CD14-positive monocyte (primary cell): ENCODE data around the gene UBASH3B. TPM values are rescaled to one million over a fixed set of nuclear protein-coding genes. Genes with fewer than 3 reads are reported as not detected.
"Not testable (repeated sequence)": the region's sequence is repeated elsewhere in the genome, so short reads cannot be mapped to it uniquely, and the experiment has no call there.

Source experiments
- DNase-seq, 3 donors: peaks; one replicate each; pipeline ENCODE4 v3.0.0-alpha.2; 2011 to 2022
- H2AFZ ChIP-seq: 2 replicates; pipeline ENCODE4 v1.6.0; 2012; ENCODE audit warnings: mild to moderate bottlenecking, low read depth, low read length, inconsistent platforms; ENCODE audit not compliant: insufficient read depth, poor library complexity, severe bottlenecking
- H3K27ac ChIP-seq, 2 donors: 1 replicate in 1 of 2; 2 replicates in 1 of 2; pipeline ENCODE4 v1.5.1; 2012 to 2013; ENCODE audit warnings: low read length in 2 of 2, control low read depth in 1 of 2, inconsistent platforms in 1 of 2, low read depth in 1 of 2, mild to moderate bottlenecking in 1 of 2
- H3K27me3 ChIP-seq, 2 donors: one replicate each; pipeline versions ENCODE4 v1.6.0 to v1.6.1; 2011 to 2013; ENCODE audit warnings: low read length in 2 of 2; ENCODE audit not compliant: control insufficient read depth in 2 of 2, insufficient read depth in 2 of 2
- H3K36me3 ChIP-seq, 2 donors: replicated peaks in 1 of 2; 1 replicate in 1 of 2; 2 replicates in 1 of 2; pipeline versions ENCODE4 v1.5.1 to v1.6.1; 2012 to 2013; ENCODE audit warnings: low read length in 2 of 2, control low read depth in 1 of 2, inconsistent platforms in 1 of 2, mild to moderate bottlenecking in 1 of 2; ENCODE audit not compliant: insufficient read depth in 2 of 2, control insufficient read depth in 1 of 2
- H3K4me1 ChIP-seq, 2 donors: 1 replicate in 1 of 2; 2 replicates in 1 of 2; pipeline versions ENCODE4 v1.5.1 to v1.6.1; 2012 to 2013; ENCODE audit warnings: low read length in 2 of 2, control low read depth in 1 of 2, inconsistent platforms in 1 of 2, mild to moderate bottlenecking in 1 of 2, moderate library complexity in 1 of 2; ENCODE audit not compliant: insufficient read depth in 2 of 2, control insufficient read depth in 1 of 2
- H3K4me2 ChIP-seq: replicated peaks from 2 replicates; pipeline ENCODE3; 2012; ENCODE audit warnings: low read length, moderate library complexity, mild to moderate bottlenecking; ENCODE audit not compliant: poor library complexity, severe bottlenecking; ENCODE audit errors: extremely low read depth
- H3K4me3 ChIP-seq, 3 experiments: fragments of 200-600 bp in 1 of 3; sonication (generic) in 1 of 3; replicated peaks in 1 of 3; 1 replicate in 2 of 3; 2 replicates in 1 of 3; pipeline ENCODE4 v1.5.1; 2011 to 2013; ENCODE audit warnings: low read length in 3 of 3, mild to moderate bottlenecking in 3 of 3, control low read depth in 2 of 3, low read depth in 2 of 3, inconsistent platforms in 1 of 3, moderate library complexity in 1 of 3
- H3K79me2 ChIP-seq: 2 replicates; pipeline ENCODE4 v1.6.0; 2012; ENCODE audit warnings: mild to moderate bottlenecking, control low read depth, inconsistent platforms, low read length, moderate library complexity; ENCODE audit not compliant: insufficient read depth
- H3K9ac ChIP-seq: 2 replicates; pipeline ENCODE4 v1.6.0; 2017; ENCODE audit warnings: low read length, mild to moderate bottlenecking; ENCODE audit not compliant: insufficient read depth, poor library complexity, severe bottlenecking
- H3K9me3 ChIP-seq, 2 donors: replicated peaks in 1 of 2; 1 replicate in 1 of 2; 2 replicates in 1 of 2; pipeline versions ENCODE4 v1.5.1 to v1.6.1; 2012 to 2013; ENCODE audit warnings: low read length in 2 of 2, control low read depth in 1 of 2; ENCODE audit not compliant: control insufficient read depth in 1 of 2, insufficient read depth in 1 of 2
- H4K20me1 ChIP-seq: 2 replicates; pipeline ENCODE4 v1.6.0; 2012; ENCODE audit warnings: mild to moderate bottlenecking, low read length, control low read depth, moderate library complexity; ENCODE audit not compliant: insufficient read depth
- H3K27ac Mint-ChIP-seq, 7 donors: one replicate each; pipeline ENCODE4 v1.8.0; 2020; ENCODE audit warnings: mild to moderate bottlenecking in 7 of 7, mixed read lengths in 7 of 7, moderate library complexity in 6 of 7, inconsistent platforms in 2 of 7
- H3K27me3 Mint-ChIP-seq, 3 donors: one replicate each; pipeline ENCODE4 v1.8.0; 2021 to 2022; ENCODE audit warnings: low read depth in 3 of 3, mild to moderate bottlenecking in 3 of 3, mixed read lengths in 3 of 3, moderate library complexity in 3 of 3, inconsistent platforms in 1 of 3
- H3K36me3 Mint-ChIP-seq, 2 donors: one replicate each; pipeline ENCODE4 v1.8.0; 2020; ENCODE audit warnings: mixed read lengths in 2 of 2, inconsistent platforms in 1 of 2, mild to moderate bottlenecking in 1 of 2
- H3K4me1 Mint-ChIP-seq: one replicate; pipeline ENCODE4 v1.8.0; 2020; ENCODE audit warnings: mild to moderate bottlenecking, mixed read lengths
- H3K4me3 Mint-ChIP-seq, 2 donors: one replicate each; pipeline ENCODE4 v1.8.0; 2020; ENCODE audit warnings: mild to moderate bottlenecking in 2 of 2, mixed read lengths in 2 of 2, moderate library complexity in 1 of 2
- H3K9me3 Mint-ChIP-seq, 7 donors: one replicate each; pipeline ENCODE4 v1.8.0; 2020 to 2022; ENCODE audit warnings: mixed read lengths in 7 of 7, mild to moderate bottlenecking in 6 of 7, moderate library complexity in 6 of 7, inconsistent platforms in 2 of 7
- WGBS: methylation state at CpG from one replicate; pipeline ENCODE4 v1.1.5; 2013; ENCODE audit warnings: missing lambda C conversion rate; ENCODE audit not compliant: insufficient coverage; 5-methylcytosine and 5-hydroxymethylcytosine counted together
- intact Hi-C, 2 donors: fragments of 100-400 bp; cut with micrococcal nuclease; formaldehyde crosslinking; loops; one replicate each; pipeline versions ENCODE4 v1.15.0 to v1.15.1; 2023
- polyA plus RNA-seq, 3 donors: library from polyadenylated mRNA; depleted of rRNA in 1 of 3; unstranded in 2 of 3; stranded (reverse) in 1 of 3; fragments of 300-500 nt in 2 of 3; fragments of >200 nt in 1 of 3; fragmentation: Illumina TruSeq in 2 of 3; gene quantifications; 1 replicate in 2 of 3; 2 replicates in 1 of 3; pipeline ENCODE4 v1.2.3, GENCODE V29; 2012 to 2021
- TF ChIP-seq, protein P1 (sequence below): fragments of 200-600 bp; IDR thresholded peaks from one replicate; pipeline ENCODE4 v1.8.0; 2022; ENCODE audit warnings: antibody characterized with exemption, mild to moderate bottlenecking

The UBASH3B gene
- polyA plus RNA-seq, 3 donors = 3.3 to 13.5 (median 7.1) TPM

- H2AFZ ChIP-seq, H3K9ac ChIP-seq, H4K20me1 ChIP-seq, H3K4me3 ChIP-seq, H3K4me2 ChIP-seq, intact Hi-C loops, H3K79me2 ChIP-seq, DNase-seq, H3K36me3 Mint-ChIP-seq, H3K9me3 Mint-ChIP-seq, H3K27me3 ChIP-seq, H3K27ac ChIP-seq, H3K9me3 ChIP-seq, H3K36me3 ChIP-seq: not testable (repeated sequence)
- Mint-ChIP-seq H3K27ac (peak overlapping the region in 1 of 7 donors; percentile 4), H3K4me3 (peak overlapping the region; percentile 64 to 75), H3K27me3 (peaks cover 10 to 17% (median 11%) of the 10 kb centered on the region in 3 donors), H3K4me1 (peaks cover 47% of the 10 kb centered on the region)
- 17% methylated on average over 1 of the region's 4 CpGs for WGBS
- peaks cover 29 to 39% of the 10 kb centered on the region in 2 donors for H3K4me1 ChIP-seq
Observed at GRCh38 chr11:122832297-122832696, 176.8 kb downstream of the UBASH3B start.

DNA sequence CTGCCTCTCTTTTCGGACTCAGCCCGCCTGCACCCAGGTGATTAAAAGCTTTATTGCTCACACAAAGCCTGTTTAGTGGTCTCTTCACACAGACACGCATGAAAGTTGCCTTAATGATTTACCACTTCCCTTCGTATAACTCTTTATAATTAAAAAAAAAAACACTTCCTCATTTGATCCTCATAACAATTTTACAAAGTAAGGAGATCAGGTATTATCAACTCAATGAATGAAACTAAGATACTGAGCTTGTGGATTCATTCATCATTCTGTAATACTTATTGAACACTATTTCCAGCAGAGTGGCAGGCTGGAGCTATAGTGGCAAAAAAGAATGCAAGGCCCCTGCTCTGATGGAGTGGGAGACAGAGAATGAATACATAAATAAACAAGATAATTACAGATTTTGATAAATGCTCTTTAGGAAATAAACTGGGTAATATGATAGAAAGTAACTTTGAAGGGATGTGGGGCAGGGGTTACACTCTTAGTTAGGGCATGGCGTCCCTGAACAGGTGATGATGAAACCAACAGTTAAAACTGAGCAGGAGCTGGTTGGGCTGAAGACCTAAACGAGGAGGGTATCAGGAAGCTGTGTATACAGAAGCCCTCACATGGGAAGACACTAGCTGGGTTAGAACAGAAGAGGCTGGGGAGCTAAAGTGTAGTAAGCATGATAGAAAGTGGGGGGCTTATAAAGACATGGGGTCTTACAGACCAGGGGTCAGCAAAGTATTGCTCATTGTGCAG is 177.4 kb downstream of the UBASH3B start:
- Histone ChIP-seq H3K36me3 (no peaks in the 10 kb centered on the region), H3K9me3 (no peaks in the 10 kb centered on the region), H3K4me3 (no peak overlapping the region), H3K9ac (no peak overlapping the region), H2AFZ (no peak overlapping the region), H4K20me1 (no peaks in the 10 kb centered on the region), H3K4me2 (no peak overlapping the region), H3K27me3 (peaks cover 0 to 2% of the 10 kb centered on the region in 2 donors), H3K4me1 (peaks cover 29 to 39% of the 10 kb centered on the region in 2 donors), H3K79me2 (no peaks in the 10 kb centered on the region), H3K27ac (no peak overlapping the region)
- Mint-ChIP-seq H3K4me1 (peaks cover 47% of the 10 kb centered on the region), H3K4me3 (peak overlapping the region; percentile 64 to 75), H3K27ac (no peak overlapping the region), H3K27me3 (peaks cover 13 to 20% (median 14%) of the 10 kb centered on the region in 3 donors), H3K36me3 (peaks cover 0 to 9% of the 10 kb centered on the region in 2 donors), H3K9me3 (peaks cover 0 to 2% (median 0%) of the 10 kb centered on the region in 7 donors)
- intact Hi-C loops = no loop called here
- TF ChIP-seq, protein P1, sequence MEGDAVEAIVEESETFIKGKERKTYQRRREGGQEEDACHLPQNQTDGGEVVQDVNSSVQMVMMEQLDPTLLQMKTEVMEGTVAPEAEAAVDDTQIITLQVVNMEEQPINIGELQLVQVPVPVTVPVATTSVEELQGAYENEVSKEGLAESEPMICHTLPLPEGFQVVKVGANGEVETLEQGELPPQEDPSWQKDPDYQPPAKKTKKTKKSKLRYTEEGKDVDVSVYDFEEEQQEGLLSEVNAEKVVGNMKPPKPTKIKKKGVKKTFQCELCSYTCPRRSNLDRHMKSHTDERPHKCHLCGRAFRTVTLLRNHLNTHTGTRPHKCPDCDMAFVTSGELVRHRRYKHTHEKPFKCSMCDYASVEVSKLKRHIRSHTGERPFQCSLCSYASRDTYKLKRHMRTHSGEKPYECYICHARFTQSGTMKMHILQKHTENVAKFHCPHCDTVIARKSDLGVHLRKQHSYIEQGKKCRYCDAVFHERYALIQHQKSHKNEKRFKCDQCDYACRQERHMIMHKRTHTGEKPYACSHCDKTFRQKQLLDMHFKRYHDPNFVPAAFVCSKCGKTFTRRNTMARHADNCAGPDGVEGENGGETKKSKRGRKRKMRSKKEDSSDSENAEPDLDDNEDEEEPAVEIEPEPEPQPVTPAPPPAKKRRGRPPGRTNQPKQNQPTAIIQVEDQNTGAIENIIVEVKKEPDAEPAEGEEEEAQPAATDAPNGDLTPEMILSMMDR = no peak
- peak in 2 of 3 donors; percentile 21 to 34 for DNase-seq
- 15% methylated on average over 4 of the region's 6 CpGs for WGBS
